Globus pallidus (tissue), 1 donor: ENCODE data around the gene PDE10A.

ENCODE experiments used
- DNase-seq: peaks from one replicate; pipeline ENCODE4 v3.0.0-alpha.2; 2015; ENCODE audit warnings: low spot score

The PDE10A gene

DNA sequence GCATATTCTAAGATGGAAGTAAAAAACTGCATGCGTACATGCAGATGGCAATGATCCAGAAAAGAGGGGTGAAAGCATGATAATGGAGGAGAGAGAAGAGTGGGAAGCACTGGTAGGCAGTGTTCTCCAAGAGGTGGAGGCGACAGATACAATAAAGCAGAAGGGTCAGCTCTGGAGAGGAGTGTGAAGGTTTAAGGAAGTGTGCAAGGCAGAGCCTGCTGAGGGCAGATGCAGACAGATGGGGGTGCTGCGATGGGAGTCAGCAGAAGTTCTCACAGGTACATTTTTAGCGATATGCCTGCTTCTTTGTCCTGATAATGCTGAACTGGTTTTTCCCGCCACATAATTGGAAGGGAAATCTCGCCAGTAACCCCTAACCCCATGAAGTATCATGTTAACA lies 272.6 kb downstream of the PDE10A start:
- no peak for DNase-seq

DNA sequence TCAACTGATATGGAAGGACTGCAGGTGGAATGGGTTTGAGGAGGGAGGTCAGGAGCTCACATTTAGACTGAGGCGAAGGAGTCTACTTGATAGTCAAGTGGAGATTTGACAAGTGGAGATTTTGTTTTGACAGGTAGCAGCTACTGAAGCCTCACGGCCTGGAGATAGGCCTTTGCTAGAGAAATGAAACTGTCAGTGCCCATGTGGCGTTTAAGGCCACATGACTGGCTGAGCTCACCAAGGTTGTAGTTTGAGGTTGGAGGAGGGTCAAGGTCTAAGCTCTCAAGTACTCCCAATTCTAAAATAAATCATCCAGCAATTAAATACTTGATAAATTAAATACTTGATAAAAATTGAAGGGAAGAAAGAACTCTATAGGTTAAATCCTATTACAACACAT lies 273.5 kb downstream of the PDE10A start:
- no peak for DNase-seq

DNA sequence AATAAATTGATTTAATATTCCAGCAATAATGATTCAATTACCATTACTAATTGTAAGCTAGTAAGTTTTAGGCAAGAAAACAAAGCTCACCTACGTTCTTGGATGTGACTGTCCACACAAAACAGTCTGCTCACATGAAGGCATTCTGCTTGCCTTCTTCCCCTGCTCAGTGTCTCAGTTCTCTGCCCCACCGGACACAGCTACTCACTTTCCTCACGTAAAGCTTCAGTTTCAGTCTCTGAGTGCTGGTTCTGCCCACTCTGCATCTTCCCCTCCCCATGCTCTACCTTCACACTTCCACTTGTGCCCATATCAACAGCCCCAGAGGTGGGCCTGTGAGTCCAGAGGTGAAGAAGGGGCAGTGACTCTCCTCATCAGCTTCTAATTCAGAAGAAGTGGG lies 279.7 kb downstream of the PDE10A start:
- no peak for DNase-seq

GRCh38 chr6:165376100-165376499 lies 286.9 kb downstream of the PDE10A start:
- no peak for DNase-seq

DNA sequence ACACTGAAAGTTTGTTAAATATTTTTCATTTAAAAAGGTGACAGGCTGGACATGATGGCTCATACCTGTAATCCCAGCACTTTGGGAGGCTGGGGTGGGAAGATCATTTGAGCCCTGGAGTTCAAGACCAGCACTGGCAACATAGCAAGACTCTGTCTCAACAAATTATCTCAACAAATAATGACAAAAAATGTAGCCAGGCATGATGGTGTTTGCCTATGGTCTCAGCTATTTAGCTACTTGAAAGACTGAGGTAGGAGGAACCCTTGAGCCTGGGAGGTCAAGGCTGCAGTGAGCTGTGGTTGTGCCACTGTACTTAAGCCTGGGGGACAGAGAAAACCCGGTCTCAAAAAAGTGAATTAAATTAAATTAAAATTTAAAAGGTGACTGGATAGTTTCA lies 297.7 kb downstream of the PDE10A start:
- no peak for DNase-seq

DNA sequence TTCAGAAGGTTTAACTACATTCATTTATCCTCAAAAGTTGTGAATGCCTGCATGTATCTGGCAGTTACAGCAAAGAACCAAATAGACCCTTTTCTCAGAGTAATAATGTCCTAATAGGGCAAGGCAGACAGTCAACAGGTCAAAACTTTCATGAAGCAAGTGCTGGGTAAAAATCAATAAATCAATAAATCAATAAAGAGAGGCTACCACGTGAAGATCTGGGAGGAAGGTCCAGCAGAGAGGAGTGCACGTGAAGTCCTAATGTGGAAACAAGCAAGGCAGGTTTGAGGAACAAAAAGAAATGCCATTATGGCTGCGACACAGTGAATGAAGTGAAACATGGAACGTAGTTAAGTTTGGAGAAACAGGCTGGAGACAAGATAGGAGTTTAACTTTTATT lies 317.3 kb downstream of the PDE10A start:
- DNase-seq = no peak

GRCh38 chr6:165340532-165340931 lies 322.5 kb downstream of the PDE10A start:
- DNase-seq = no peak

- DNase-seq = no peak
These were observed 337.4 kb downstream of the PDE10A start for GRCh38 chr6:165325609-165326008.

GRCh38 chr6:165321555-165322145 lies 341.4 kb downstream of the PDE10A start:
- no peak for DNase-seq

- no peak for DNase-seq
These were observed 341.9 kb downstream of the PDE10A start for GRCh38 chr6:165321150-165321549.

GRCh38 chr6:165317723-165318122 lies 345.3 kb downstream of the PDE10A start:
- DNase-seq = no peak

DNA sequence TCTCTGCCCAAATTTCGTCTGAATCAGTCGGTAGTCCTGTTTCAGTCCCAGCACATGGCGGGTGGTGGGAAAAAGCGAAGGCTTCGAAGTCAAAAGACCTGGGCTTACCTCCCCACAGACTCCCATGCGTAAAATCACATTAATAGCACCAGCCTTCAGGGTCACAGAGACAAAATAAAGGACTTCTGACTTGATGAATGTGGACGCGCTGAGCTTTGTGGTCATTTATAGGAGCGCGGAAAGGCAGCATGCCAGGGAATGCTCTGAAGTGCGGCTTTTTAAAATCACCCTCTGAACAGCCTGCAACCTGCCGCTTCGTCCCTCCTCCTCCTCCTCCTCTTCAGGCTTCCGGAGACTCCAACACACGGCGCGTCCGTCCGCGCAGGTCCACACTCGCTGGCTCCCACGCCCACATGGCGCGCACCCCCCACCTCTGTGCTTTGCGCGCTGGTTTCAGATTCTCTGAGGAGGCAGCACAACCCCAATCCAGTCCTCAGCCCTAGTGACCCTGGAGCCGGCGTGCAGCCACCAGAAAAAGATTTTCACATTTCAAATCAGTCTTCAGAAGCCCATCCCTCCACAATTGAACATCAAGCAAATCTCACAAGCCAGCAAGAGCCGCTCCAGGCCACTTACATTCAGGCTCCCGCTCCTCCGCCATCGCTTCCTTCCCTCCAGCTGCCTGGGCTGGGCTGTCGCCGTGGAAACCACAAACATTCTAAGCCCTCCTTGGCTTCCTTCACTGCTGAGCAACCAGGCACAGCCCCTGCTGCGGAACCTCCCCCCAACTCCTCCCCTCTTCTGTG lies 353.9 kb downstream of the PDE10A start, which contains the start of gene C6orf118:
Gene C6orf118, minus strand, starts transcription at position 680 of the 806 bp plus-strand sequence. Its CDS starts 19 bp downstream, at position 661.
- peak; percentile 11 for DNase-seq

DNA sequence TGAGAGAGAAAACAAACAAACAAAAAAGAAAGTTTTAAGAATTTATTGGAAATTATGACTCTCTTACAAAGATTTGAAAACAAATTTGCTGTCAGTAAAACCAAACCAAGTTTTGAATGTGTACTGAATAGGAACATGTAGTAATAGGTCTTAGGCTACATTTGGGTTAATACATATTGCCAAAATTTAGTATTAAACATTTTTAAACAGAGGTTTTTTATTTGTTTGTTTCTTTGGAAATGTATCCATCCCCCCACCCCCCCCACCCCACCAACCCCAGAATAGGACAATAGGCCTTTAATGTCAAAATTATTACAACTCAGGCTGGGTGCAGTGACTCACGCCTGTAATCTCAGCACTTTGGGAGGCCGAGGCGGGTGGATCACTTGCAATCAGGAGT lies 356.1 kb downstream of the PDE10A start:
- no peak for DNase-seq

DNA sequence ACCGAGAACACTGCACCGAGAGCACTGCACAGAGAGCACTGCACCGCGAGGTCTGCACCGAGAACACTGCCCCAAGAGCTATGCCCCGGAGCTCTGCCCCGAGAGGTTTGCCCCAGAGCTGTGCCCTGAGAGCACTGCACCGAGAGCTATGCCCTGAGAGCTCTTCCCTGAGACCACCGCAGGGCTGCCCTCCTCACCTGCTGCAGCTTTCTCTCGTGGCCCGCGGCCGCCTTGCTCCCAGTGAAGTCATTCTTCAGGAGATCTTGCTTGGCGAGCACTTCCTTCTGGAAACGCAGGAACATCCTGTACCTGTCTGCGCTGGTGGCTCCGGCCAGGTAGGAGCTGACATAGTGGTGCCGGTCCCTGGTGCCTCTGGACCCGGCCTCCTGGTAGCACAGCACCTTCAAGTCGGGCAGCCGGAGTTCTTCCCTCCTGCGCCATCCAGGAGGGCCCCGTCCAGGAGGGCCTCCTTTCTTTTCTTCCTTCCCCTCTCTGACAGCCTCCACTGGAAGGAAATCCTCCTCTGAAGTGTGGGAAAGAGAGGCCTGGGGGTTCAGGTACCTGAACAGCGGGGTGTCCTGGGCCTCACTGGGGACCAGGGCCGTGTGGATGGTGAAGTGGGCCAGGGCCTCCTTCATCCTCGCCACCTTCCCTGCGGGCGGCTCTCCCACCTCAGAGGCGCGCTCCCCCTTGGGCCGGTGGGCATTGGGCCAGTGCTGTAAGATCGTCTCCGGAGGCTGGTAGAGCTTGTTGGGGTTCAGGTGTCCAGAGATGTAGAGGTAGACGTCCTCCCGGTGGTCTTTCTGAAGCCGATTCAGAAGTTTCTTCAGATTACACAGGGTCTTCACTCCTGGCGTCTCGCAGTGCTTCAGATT lies 361.4 kb downstream of the PDE10A start:
- DNase-seq = no peak

- DNase-seq = no peak
These were observed 362.6 kb downstream of the PDE10A start for GRCh38 chr6:165300422-165300936.

GRCh38 chr6:165298875-165299274 lies 364.2 kb downstream of the PDE10A start:
- no peak for DNase-seq

- DNase-seq = no peak
These were observed 364.6 kb downstream of the PDE10A start for GRCh38 chr6:165298402-165298801.

- DNase-seq = no peak
These were observed 370.4 kb downstream of the PDE10A start for GRCh38 chr6:165292657-165293056.
